AG04450 (cell line): Measurements from ENCODE around the gene DEUP1. TPM values are rescaled to one million over a fixed set of nuclear protein-coding genes. Genes with fewer than 3 reads are reported as not detected.

Experiments used
- CTCF ChIA-PET: fragments of 300-600, 350-600 bp; formaldehyde crosslinking; extraction: SDS; loops from one replicate; lab custom pipeline; 2022; ENCODE audit warnings: antibody characterized with exemption, inconsistent platforms; lab: Charles Lee
- POLR2A ChIA-PET: fragments of 350-600 bp; formaldehyde crosslinking; extraction: SDS; loops from one replicate; lab custom pipeline; 2021; ENCODE audit warnings: antibody characterized with exemption, inconsistent platforms; lab: Yijun Ruan, JAX
- DNase-seq: peaks from one replicate; pipeline ENCODE4 v3.0.0-alpha.2; 2011; ENCODE audit warnings: low read depth, low spot score
- H3K27ac ChIP-seq: one replicate; pipeline ENCODE4 v1.5.1; 2012; ENCODE audit warnings: low read depth, low read length, control low read depth
- H3K27me3 ChIP-seq: one replicate; pipeline ENCODE4 v1.6.0; 2012; ENCODE audit warnings: low read length; ENCODE audit not compliant: control insufficient read depth, insufficient read depth
- H3K4me3 ChIP-seq: 2 replicates; pipeline ENCODE4 v1.5.1; 2011; ENCODE audit warnings: mild to moderate bottlenecking, low read depth, low read length, control low read depth
- H3K9me3 ChIP-seq: 2 replicates; pipeline ENCODE4 v1.5.1; 2012; ENCODE audit warnings: low read length; ENCODE audit not compliant: control insufficient read depth, insufficient read depth
- polyA plus RNA-seq: library from polyadenylated mRNA; depleted of rRNA; stranded (reverse); fragments of >200 nt; gene quantifications from 2 replicates; pipeline ENCODE4 v1.2.3, GENCODE V29; 2011
- TF ChIP-seq, protein P1 (sequence below): IDR thresholded peaks from 2 replicates; pipeline ENCODE4 v1.5.1; 2011; ENCODE audit warnings: low read depth, low read length, control low read depth, inconsistent platforms

DEUP1 gene
- polyA plus RNA-seq, 1 experiment = not detected

DNA sequence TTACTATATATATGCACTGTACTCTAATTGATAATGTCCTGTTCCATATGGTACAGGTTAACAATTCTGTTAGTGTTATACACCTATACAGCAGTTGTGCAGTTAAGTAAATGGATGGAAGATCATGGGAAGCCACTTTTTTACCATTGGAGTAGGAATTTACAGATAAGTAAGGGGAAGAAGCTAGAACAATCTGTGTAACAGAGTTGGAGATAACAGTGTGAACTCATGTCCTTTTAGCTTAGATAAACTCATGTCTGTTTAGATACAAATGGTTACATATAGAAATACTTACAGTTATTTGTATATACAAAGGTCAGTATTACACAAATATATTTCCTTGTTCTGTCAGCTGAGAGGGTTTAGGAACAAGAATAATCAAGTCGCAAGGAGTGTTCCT, 6.8 kb upstream of the DEUP1 start:
- POLR2A ChIA-PET = no interaction called here
- TF ChIP-seq, protein P1, sequence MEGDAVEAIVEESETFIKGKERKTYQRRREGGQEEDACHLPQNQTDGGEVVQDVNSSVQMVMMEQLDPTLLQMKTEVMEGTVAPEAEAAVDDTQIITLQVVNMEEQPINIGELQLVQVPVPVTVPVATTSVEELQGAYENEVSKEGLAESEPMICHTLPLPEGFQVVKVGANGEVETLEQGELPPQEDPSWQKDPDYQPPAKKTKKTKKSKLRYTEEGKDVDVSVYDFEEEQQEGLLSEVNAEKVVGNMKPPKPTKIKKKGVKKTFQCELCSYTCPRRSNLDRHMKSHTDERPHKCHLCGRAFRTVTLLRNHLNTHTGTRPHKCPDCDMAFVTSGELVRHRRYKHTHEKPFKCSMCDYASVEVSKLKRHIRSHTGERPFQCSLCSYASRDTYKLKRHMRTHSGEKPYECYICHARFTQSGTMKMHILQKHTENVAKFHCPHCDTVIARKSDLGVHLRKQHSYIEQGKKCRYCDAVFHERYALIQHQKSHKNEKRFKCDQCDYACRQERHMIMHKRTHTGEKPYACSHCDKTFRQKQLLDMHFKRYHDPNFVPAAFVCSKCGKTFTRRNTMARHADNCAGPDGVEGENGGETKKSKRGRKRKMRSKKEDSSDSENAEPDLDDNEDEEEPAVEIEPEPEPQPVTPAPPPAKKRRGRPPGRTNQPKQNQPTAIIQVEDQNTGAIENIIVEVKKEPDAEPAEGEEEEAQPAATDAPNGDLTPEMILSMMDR = no peak
- Histone ChIP-seq H3K9me3 (no peaks in the 10 kb centered on the region), H3K27ac (no peak overlapping the region), H3K27me3 (no peaks in the 10 kb centered on the region), H3K4me3 (no peak overlapping the region)
- DNase-seq = no peak
- CTCF ChIA-PET = no interaction called here

- H3K4me3 ChIP-seq = no peak overlapping the region
- TF ChIP-seq, protein P1 = no peak
- DNase-seq = no peak
- H3K27ac ChIP-seq = no peak overlapping the region
- POLR2A ChIA-PET = no interaction called here
- H3K27me3 ChIP-seq = peaks cover under 1% of the 10 kb centered on the region
- no peaks in the 10 kb centered on the region for H3K9me3 ChIP-seq
- CTCF ChIA-PET = no interaction called here
Observed at GRCh38 chr11:93324500-93324899, 6.0 kb upstream of the DEUP1 start.

GRCh38 chr11:93326681-93327080, 3.9 kb upstream of the DEUP1 start:
- Histone ChIP-seq H3K9me3 (no peaks in the 10 kb centered on the region), H3K27me3 (peaks cover 16% of the 10 kb centered on the region), H3K4me3 (no peak overlapping the region), H3K27ac (no peak overlapping the region)
- DNase-seq = no peak
- ChIA-PET CTCF (no interaction called here), POLR2A (no interaction called here)
- TF ChIP-seq, protein P1 = no peak

- ChIA-PET POLR2A (no interaction called here), CTCF (no interaction called here)
- no peaks in the 10 kb centered on the region for H3K9me3 ChIP-seq
- TF ChIP-seq, protein P1 = no peak
- no peak for DNase-seq
- H3K4me3 ChIP-seq = no peak overlapping the region
- H3K27me3 ChIP-seq = peaks cover 16% of the 10 kb centered on the region
- no peak overlapping the region for H3K27ac ChIP-seq
Observed at GRCh38 chr11:93329936-93330445, 551 bp upstream of the DEUP1 start.

DNA sequence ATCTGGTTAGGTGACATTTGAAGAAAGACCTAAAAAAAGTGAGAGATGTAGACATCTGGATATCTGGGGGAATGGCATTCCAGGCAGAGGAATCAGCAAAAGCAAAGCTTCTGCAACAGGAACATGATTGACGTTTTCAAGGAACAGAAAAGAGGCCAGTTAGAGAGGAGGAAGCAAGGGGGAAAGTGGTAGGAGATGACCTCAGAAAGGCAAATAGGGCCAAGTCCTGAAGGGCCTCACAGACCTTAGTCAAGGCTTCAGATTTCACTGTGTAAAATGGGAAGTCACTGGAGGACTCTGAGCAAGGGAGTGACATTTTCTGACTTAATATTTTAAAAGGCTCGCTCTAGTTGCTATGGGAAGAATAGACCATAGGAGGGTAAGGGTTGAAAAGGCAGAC, 9.7 kb downstream of the DEUP1 start:
- CTCF ChIA-PET = interaction anchor here (0.8 to 1.0 kb wide), 2 partner anchors 201 to 398 kb away, joined by 3 read pairs; no protein-coding TSS in a partner anchor
- Histone ChIP-seq H3K9me3 (no peaks in the 10 kb centered on the region), H3K27ac (no peak overlapping the region), H3K4me3 (no peak overlapping the region), H3K27me3 (no peaks in the 10 kb centered on the region)
- POLR2A ChIA-PET = no interaction called here
- no peak for DNase-seq
- TF ChIP-seq, protein P1 = no peak
